IMR-90 (cell line): ENCODE data around the gene RNF114. TPM values are rescaled to one million over a fixed set of nuclear protein-coding genes. Genes with fewer than 3 reads are reported as not detected.
A peak's percentile ranks its signal among the peaks of the same experiment; 100 is the strongest.

Experiments
- ATAC-seq: fragments of 200-7000 bp; cut with Tn5 transposase; 2 replicates; pipeline ENCODE4 v1.9.1; 2020; ENCODE audit warnings: low read depth, mild to moderate bottlenecking, moderate library complexity
- BruUV-seq: library from RNA; stranded (reverse); fragments of 400-500 nt; replicated peaks from 2 replicates; lab custom pipeline; 2021; lab: Mats Ljungman, UMichigan
- CTCF ChIA-PET: fragments of 300-600 bp; formaldehyde crosslinking; extraction: SDS; loops from one replicate; lab custom pipeline; 2021; ENCODE audit warnings: antibody characterized with exemption; lab: Yijun Ruan, JAX
- POLR2A ChIA-PET: fragments of 300-600 bp; sonication (Branson Sonifier 250); formaldehyde crosslinking; loops from one replicate; lab custom pipeline; 2022; ENCODE audit warnings: antibody characterized with exemption; ENCODE audit not compliant: unreplicated experiment; lab: Charles Lee
- DNase-seq: peaks from one replicate; pipeline ENCODE4 v3.0.0; 2013
- H2AFZ ChIP-seq: replicated peaks from 2 replicates; pipeline ENCODE3; 2013; ENCODE audit warnings: low read length, mild to moderate bottlenecking; ENCODE audit not compliant: poor library complexity
- H2AK5ac ChIP-seq: 2 replicates; pipeline ENCODE4 v1.6.1; 2013; ENCODE audit warnings: low read depth, low read length, inconsistent platforms
- H2AK9ac ChIP-seq: replicated peaks from 2 replicates; pipeline ENCODE3; 2013; ENCODE audit warnings: mild to moderate bottlenecking, low read depth, low read length, moderate library complexity; ENCODE audit not compliant: poor library complexity
- H2BK120ac ChIP-seq: 2 replicates; pipeline ENCODE4 v1.6.1; 2013; ENCODE audit warnings: low read depth, low read length, inconsistent platforms
- H2BK15ac ChIP-seq: 3 replicates; pipeline ENCODE4 v1.6.1; 2013; ENCODE audit warnings: low read depth, low read length, inconsistent platforms
- H2BK20ac ChIP-seq: 2 replicates; pipeline ENCODE4 v1.6.1; 2013; ENCODE audit warnings: low read depth, mild to moderate bottlenecking, inconsistent platforms, low read length, moderate library complexity
- H2BK5ac ChIP-seq: 2 replicates; pipeline ENCODE4 v1.6.1; 2013; ENCODE audit warnings: mild to moderate bottlenecking, low read depth, low read length, inconsistent platforms; ENCODE audit not compliant: poor library complexity, severe bottlenecking
- H3K14ac ChIP-seq: replicated peaks from 2 replicates; pipeline ENCODE4 v1.6.1; 2013; ENCODE audit warnings: low read depth, low read length, inconsistent platforms
- H3K18ac ChIP-seq: 2 replicates; pipeline ENCODE4 v1.6.1; 2013; ENCODE audit warnings: low read depth, low read length, control low read depth
- H3K23ac ChIP-seq: 2 replicates; pipeline ENCODE4 v1.6.1; 2013; ENCODE audit warnings: low read depth, low read length, inconsistent platforms
- H3K27ac ChIP-seq: 2 replicates; pipeline ENCODE4 v1.5.1; 2013; ENCODE audit warnings: mild to moderate bottlenecking, control low read depth, low read length; ENCODE audit not compliant: insufficient read depth
- H3K27me3 ChIP-seq: 2 replicates; pipeline ENCODE4 v1.6.1; 2013; ENCODE audit warnings: low read length; ENCODE audit not compliant: control insufficient read depth, insufficient read depth
- H3K36me3 ChIP-seq: 2 replicates; pipeline ENCODE4 v1.6.1; 2013; ENCODE audit warnings: low read length, mixed read lengths; ENCODE audit not compliant: control insufficient read depth, insufficient read depth
- H3K4ac ChIP-seq: 2 replicates; pipeline ENCODE4 v1.6.1; 2013; ENCODE audit warnings: low read depth, low read length, inconsistent platforms
- H3K4me1 ChIP-seq: 2 replicates; pipeline ENCODE4 v1.6.1; 2013; ENCODE audit warnings: low read length, mixed read lengths; ENCODE audit not compliant: control insufficient read depth, insufficient read depth
- H3K4me2 ChIP-seq: 2 replicates; pipeline ENCODE4 v1.6.1; 2013; ENCODE audit warnings: low read depth, mild to moderate bottlenecking, control low read depth, low read length, moderate library complexity
- H3K4me3 ChIP-seq: 2 replicates; pipeline ENCODE4 v1.5.1; 2013; ENCODE audit warnings: low read depth, mild to moderate bottlenecking, control low read depth, low read length, moderate library complexity; ENCODE audit not compliant: insufficient read depth
- H3K56ac ChIP-seq: 2 replicates; pipeline ENCODE4 v1.6.1; 2013; ENCODE audit warnings: low read length, inconsistent platforms; ENCODE audit not compliant: insufficient read depth; ENCODE audit errors: extremely low read depth
- H3K79me1 ChIP-seq, 2 experiments: 2 replicates each; pipeline ENCODE4 v1.6.1; 2013; ENCODE audit warnings: low read length in 2 of 2, inconsistent platforms in 1 of 2, low read depth in 1 of 2
- H3K9ac ChIP-seq: 2 replicates; pipeline ENCODE4 v1.6.1; 2013; ENCODE audit warnings: low read depth, low read length, control low read depth
- H3K9me1 ChIP-seq: 2 replicates; pipeline ENCODE4 v1.6.1; 2013; ENCODE audit warnings: low read length, inconsistent platforms; ENCODE audit not compliant: insufficient read depth
- H3K9me3 ChIP-seq: 2 replicates; pipeline ENCODE4 v1.6.1; 2013; ENCODE audit warnings: low read length; ENCODE audit not compliant: control insufficient read depth, insufficient read depth
- H4K20me1 ChIP-seq: 2 replicates; pipeline ENCODE4 v1.6.1; 2013; ENCODE audit warnings: low read length, inconsistent platforms; ENCODE audit not compliant: insufficient read depth
- H4K5ac ChIP-seq: 2 replicates; pipeline ENCODE4 v1.6.1; 2013; ENCODE audit warnings: mild to moderate bottlenecking, low read depth, low read length, control low read depth
- H4K8ac ChIP-seq, 2 experiments: 2 replicates each; pipeline ENCODE4 v1.6.1; 2013; ENCODE audit warnings: low read depth in 2 of 2, low read length in 2 of 2, control low read depth in 1 of 2, inconsistent platforms in 1 of 2
- H4K91ac ChIP-seq: 2 replicates; pipeline ENCODE4 v1.6.1; 2013; ENCODE audit warnings: low read depth, low read length, inconsistent platforms; ENCODE audit not compliant: insufficient read depth
- CEBPB ChIP-seq: IDR thresholded peaks from 2 replicates; pipeline ENCODE4 v1.6.1; 2012; ENCODE audit warnings: low read depth, low read length, improper control_type of control experiment
- CTCF ChIP-seq: conservative IDR thresholded peaks from 2 replicates; pipeline ENCODE4 v1.5.1; 2012; ENCODE audit warnings: mild to moderate bottlenecking, low read depth, low read length, improper control_type of control experiment
- ELK1 ChIP-seq: fragments of 150-350 bp; IDR thresholded peaks from 2 replicates; pipeline ENCODE4 v1.6.1; 2016; ENCODE audit warnings: low read depth, mild to moderate bottlenecking, low read length, moderate library complexity, borderline replicate concordance
- FOS ChIP-seq: fragments of 150-350 bp; IDR thresholded peaks from 2 replicates; pipeline ENCODE4 v1.6.1; 2016; ENCODE audit warnings: low read depth, low read length
- MAFK ChIP-seq: IDR thresholded peaks from 2 replicates; pipeline ENCODE4 v1.6.1; 2012; ENCODE audit warnings: low read depth, low read length, improper control_type of control experiment
- MXI1 ChIP-seq: IDR thresholded peaks from 2 replicates; pipeline ENCODE4 v1.6.1; 2012; ENCODE audit warnings: low read depth, mild to moderate bottlenecking, low read length, moderate library complexity, borderline replicate concordance
- NFE2L2 ChIP-seq: fragments of 150-350 bp; IDR thresholded peaks from 2 replicates; pipeline ENCODE4 v1.6.1; 2016; ENCODE audit warnings: low read depth, mild to moderate bottlenecking, low read length
- POLR2A ChIP-seq: IDR thresholded peaks from 2 replicates; pipeline ENCODE4 v1.6.1; 2012; ENCODE audit warnings: mild to moderate bottlenecking, low read depth, low read length
- RAD21 ChIP-seq: IDR thresholded peaks from 2 replicates; pipeline ENCODE4 v1.6.1; 2012; ENCODE audit warnings: low read length, improper control_type of control experiment
- RCOR1 ChIP-seq: IDR thresholded peaks from 2 replicates; pipeline ENCODE4 v1.6.1; 2012; ENCODE audit warnings: mild to moderate bottlenecking, low read length, improper control_type of control experiment; ENCODE audit not compliant: insufficient replicate concordance
- RFX5 ChIP-seq: IDR thresholded peaks from 2 replicates; pipeline ENCODE4 v1.8.0; 2012; ENCODE audit warnings: low read depth, mild to moderate bottlenecking, low read length, moderate library complexity
- SMC3 ChIP-seq: fragments of 150-350 bp; IDR thresholded peaks from 2 replicates; pipeline ENCODE4 v1.6.1; 2016; ENCODE audit warnings: low read depth, mild to moderate bottlenecking, antibody characterized with exemption, low read length, moderate library complexity
- USF2 ChIP-seq: fragments of 150-350 bp; IDR thresholded peaks from 2 replicates; pipeline ENCODE4 v1.6.1; 2017; ENCODE audit warnings: mild to moderate bottlenecking, antibody characterized with exemption, low read length, low read depth
- WGBS, 2 experiments: methylation state at CpG; one replicate each; pipeline versions ENCODE4 v1.1.5 to v1.1.7; 2013; ENCODE audit warnings: missing lambda C conversion rate in 2 of 2; ENCODE audit not compliant: insufficient read length in 1 of 2; ENCODE audit errors: extremely low coverage in 2 of 2; 5-methylcytosine and 5-hydroxymethylcytosine counted together
- dilution Hi-C: fragments of 300-500 bp; cut with HindIII; formaldehyde crosslinking; loops from one replicate; pipeline ENCODE4 v1.14.3; 2018; ENCODE audit warnings: low sequenced_read_pairs; ENCODE audit not compliant: unreplicated experiment
- in situ Hi-C: fragments of 300-500 bp; cut with MboI; formaldehyde crosslinking; loops from 3 replicates; pipeline ENCODE4 v1.14.3; 2019; ENCODE audit warnings: low sequenced_read_pairs, inconsistent platforms, mixed read lengths
- intact Hi-C: fragments of 100-400 bp; cut with micrococcal nuclease; formaldehyde crosslinking; loops from 2 replicates; pipeline ENCODE4 v1.10.0; 2022
- polyA plus RNA-seq, 3 experiments: library from polyadenylated mRNA; depleted of rRNA; stranded (reverse); fragments of >200 nt; gene quantifications; 2 replicates each; pipeline ENCODE4 v1.2.3, GENCODE V29; 2012; ENCODE audit warnings: low replicate concordance in 1 of 3
- total RNA-seq: library from RNA; depleted of rRNA; stranded (reverse); fragments of >200 nt; gene quantifications from 2 replicates; pipeline ENCODE4 v1.2.3, GENCODE V29; 2012

The RNF114 gene
- total and polyA plus RNA-seq, 2 of the 4 experiments (the other 2 are of a cell fraction), result 44.6 to 62.3 TPM

- TF ChIP-seq NFE2L2 (no peak), RCOR1 (no peak), FOS (no peak)
Observed at GRCh38 chr20:49910340-49910706, 25.9 kb upstream of the RNF114 start (continued).

- dilution Hi-C loops, result no loop called here
- CTCF ChIA-PET, result interaction anchor here (1.1 to 1.2 kb wide), 3 partner anchors 9 to 26 kb away, joined by 3 to 8 read pairs (median 3); no protein-coding TSS in a partner anchor
- TF ChIP-seq MXI1, result no peak
- no peak for TF ChIP-seq CEBPB
- no peak for TF ChIP-seq ELK1
- TF ChIP-seq POLR2A, result no peak
- no peak for TF ChIP-seq SMC3
- no peak for TF ChIP-seq NFE2L2
- no peak for TF ChIP-seq USF2
- no peak for TF ChIP-seq MAFK
- TF ChIP-seq RAD21, result no peak
- TF ChIP-seq CTCF, result no peak
- no peak for TF ChIP-seq RFX5
Observed at GRCh38 chr20:49913399-49914047, 22.7 kb upstream of the RNF114 start.

More at GRCh38 chr20:49913399-49914047, 22.7 kb upstream of the RNF114 start:
- H3K56ac ChIP-seq, result no peak overlapping the region
- H4K8ac ChIP-seq, result no peak overlapping the region
- intact Hi-C loops (no loop called here), in situ Hi-C loops (no loop called here)
- H2BK15ac ChIP-seq, result no peak overlapping the region
- no peak overlapping the region for H3K4me2 ChIP-seq
- no peak for ATAC-seq
- peak; percentile 42 for DNase-seq
- H3K4me3 ChIP-seq, result no peak overlapping the region
- no peak overlapping the region for H3K23ac ChIP-seq
- H3K79me1 ChIP-seq, result peaks cover 18 to 66% of the 10 kb centered on the region in 2 experiments; a peak in 3 of 4 replicates
- WGBS, 2 experiments, result 94% methylated on average over 4 of the region's 16 CpGs; no CpG with 5 or more reads in 1 of the 2 experiments
- H2BK5ac ChIP-seq, result no peak overlapping the region
- H4K20me1 ChIP-seq, result peaks cover 45% of the 10 kb centered on the region
- H3K27ac ChIP-seq, result no peak overlapping the region
- H3K36me3 ChIP-seq, result peaks cover 9% of the 10 kb centered on the region
- no peak overlapping the region for H3K14ac ChIP-seq
- no peak overlapping the region for H2AK9ac ChIP-seq
- no peaks in the 10 kb centered on the region for H3K27me3 ChIP-seq
- no peak overlapping the region for H3K9ac ChIP-seq
- no peak overlapping the region for H2AK5ac ChIP-seq
- H3K9me1 ChIP-seq, result peaks cover 3% of the 10 kb centered on the region; the same call in 1 of the 2 replicates
- H2AFZ ChIP-seq, result no peak overlapping the region
- H3K4me1 ChIP-seq, result peaks cover 9% of the 10 kb centered on the region
- H4K5ac ChIP-seq, result no peak overlapping the region
- no peaks in the 10 kb centered on the region for H3K9me3 ChIP-seq
- POLR2A ChIA-PET, result interaction anchor here (0.6 kb wide), 2 partner anchors 9 to 502 kb away, joined by 3 to 4 read pairs; no protein-coding TSS in a partner anchor
- no peak overlapping the region for H2BK120ac ChIP-seq
- H3K4ac ChIP-seq, result no peak overlapping the region
- no peak overlapping the region for H4K91ac ChIP-seq
- H2BK20ac ChIP-seq, result no peak overlapping the region
- no peak overlapping the region for H3K18ac ChIP-seq
- TSS peak; percentile 20 for BruUV-seq
